HepG2 (cell line): ENCODE results near the gene CSTPP1.

Experiments
- AKAP8 ChIP-seq: sonication (generic); formaldehyde crosslinking; IDR thresholded peaks from 2 replicates; pipeline ENCODE4 v1.5.1; 2020; ENCODE audit warnings: mild to moderate bottlenecking, missing genetic modification reagents
- E2F1 ChIP-seq: sonication (generic); formaldehyde crosslinking; IDR thresholded peaks from 2 replicates; pipeline ENCODE4 v1.5.0; 2020; ENCODE audit warnings: missing genetic modification reagents
- E2F5 ChIP-seq: sonication (generic); formaldehyde crosslinking; conservative IDR thresholded peaks from 2 replicates; pipeline ENCODE4 v1.4.0; 2020; ENCODE audit warnings: missing genetic modification reagents
- FOSL2 ChIP-seq: sonication (generic); formaldehyde crosslinking; IDR thresholded peaks from 2 replicates; pipeline ENCODE4 v1.4.0; 2020; ENCODE audit warnings: missing genetic modification reagents
- HBP1 ChIP-seq: IDR thresholded peaks from 2 replicates; pipeline ENCODE4 v1.6.1; 2016; ENCODE audit warnings: low read depth, control low read depth
- POLR2A ChIP-seq, 2 experiments: IDR thresholded peaks; 2 replicates each; pipeline ENCODE4 v1.6.1; 2011; ENCODE audit warnings: low read depth in 2 of 2, low read length in 2 of 2, mild to moderate bottlenecking in 1 of 2, moderate library complexity in 1 of 2; ENCODE audit not compliant: insufficient read depth in 1 of 2
- POLR2G ChIP-seq: fragments of 200-400 bp; formaldehyde crosslinking; IDR thresholded peaks from 2 replicates; pipeline ENCODE4 v1.6.1; 2018; ENCODE audit warnings: mild to moderate bottlenecking, low read depth, low read length, moderate library complexity
- SMC3 ChIP-seq: IDR thresholded peaks from 2 replicates; pipeline ENCODE4 v1.6.1; 2011; ENCODE audit warnings: low read length, improper control_type of control experiment
- SUZ12 ChIP-seq: fragments of 150-350 bp; IDR thresholded peaks from 2 replicates; pipeline ENCODE4 v1.6.1; 2014; ENCODE audit warnings: low read depth, low read length
- ZNF280B ChIP-seq: sonication (generic); formaldehyde crosslinking; IDR thresholded peaks from 2 replicates; pipeline ENCODE4 v1.5.0; 2020; ENCODE audit warnings: missing genetic modification reagents, mild to moderate bottlenecking, borderline replicate concordance
- ZNF383 ChIP-seq: sonication (generic); formaldehyde crosslinking; IDR thresholded peaks from 2 replicates; pipeline ENCODE4 v1.4.0; 2020; ENCODE audit warnings: missing genetic modification reagents, mild to moderate bottlenecking, borderline replicate concordance
- ZNF639 ChIP-seq: conservative IDR thresholded peaks from 2 replicates; pipeline ENCODE4 v1.6.1; 2018; ENCODE audit warnings: missing genetic modification reagents
- ZNF784 ChIP-seq: sonication (generic); formaldehyde crosslinking; IDR thresholded peaks from 2 replicates; pipeline ENCODE4 v1.5.1; 2020; ENCODE audit warnings: missing genetic modification reagents, mild to moderate bottlenecking, borderline replicate concordance

- no peak for TF ChIP-seq FOSL2
- TF ChIP-seq E2F1: no peak
- no peak for TF ChIP-seq ZNF383 (CRISPR knock-in tag)
- no peak for TF ChIP-seq ZNF280B
- no peak for TF ChIP-seq SUZ12
- no peak for TF ChIP-seq ZNF639 (CRISPR knock-in tag)
- no peak for TF ChIP-seq E2F5 (CRISPR knock-in tag)
- no peak for TF ChIP-seq SMC3
- TF ChIP-seq ZNF784 (CRISPR knock-in tag): no peak
- TF ChIP-seq HBP1 (CRISPR knock-in tag): no peak
- no peak for TF ChIP-seq AKAP8 (CRISPR knock-in tag)
- no peak for TF ChIP-seq POLR2G
- no peak for TF ChIP-seq POLR2A (IDR thresholded peaks at IDR 0.05; ENCODE audit: insufficient read depth in 1 of 2, low read depth in 2 of 2, low read length in 2 of 2)
Measured at GRCh38 chr11:47130543-47130942, 194.0 kb downstream of the CSTPP1 start.
